ENCODE results near the gene GPR146.

- no peak for TF ChIP-seq CTCF (IDR thresholded peaks at IDR 0.05)
- TF ChIP-seq EZH2 (IDR thresholded peaks at IDR 0.05) = no peak
- no peak for TF ChIP-seq EZH2phosphoT487 (IDR thresholded peaks at IDR 0.05)
These were observed 54.2 kb downstream of the GPR146 start for GRCh38 chr7:1098243-1099153.

Measured in neural progenitor cell (in vitro differentiated cells).